OCI-LY7 (cell line): ENCODE results near the gene VAV1. TPM values are rescaled to one million over a fixed set of nuclear protein-coding genes. Genes with fewer than 3 reads are reported as not detected.

ENCODE experiments used
- BruUV-seq: library from RNA; stranded (reverse); fragments of 400-500 nt; replicated peaks from 2 replicates; lab custom pipeline; 2021; lab: Mats Ljungman, UMichigan
- CTCF ChIA-PET: fragments of 300-600 bp; sonication (Branson Sonifier 250); formaldehyde crosslinking; loops from one replicate; lab custom pipeline; 2022; ENCODE audit warnings: antibody characterized with exemption; ENCODE audit not compliant: unreplicated experiment; lab: Charles Lee
- POLR2A ChIA-PET: fragments of 300-600 bp; sonication (Branson Sonifier 250); formaldehyde crosslinking; loops from one replicate; lab custom pipeline; 2022; ENCODE audit warnings: antibody characterized with exemption; lab: Charles Lee
- DNase-seq: peaks from one replicate; pipeline ENCODE4 v3.0.0-alpha.2; 2015; ENCODE audit warnings: low spot score
- H2AFZ ChIP-seq: fragments of 200-600 bp; sonication (generic), shearing (Covaris generic); 2 replicates; pipeline ENCODE4 v1.6.1; 2014; ENCODE audit warnings: mild to moderate bottlenecking, antibody characterized with exemption, low read length, moderate library complexity
- H3K27ac ChIP-seq: fragments of 200-600 bp; sonication (generic); 2 replicates; pipeline ENCODE4 v1.5.1; 2014; ENCODE audit warnings: mixed run types, low read depth, mild to moderate bottlenecking, moderate library complexity, low read length, inconsistent platforms; ENCODE audit not compliant: poor library complexity, severe bottlenecking
- H3K36me3 ChIP-seq: fragments of 200-600 bp; sonication (generic); 2 replicates; pipeline ENCODE4 v1.6.1; 2014; ENCODE audit warnings: mild to moderate bottlenecking, antibody characterized with exemption, low read length, moderate library complexity, mixed read lengths; ENCODE audit not compliant: insufficient read depth
- H3K4me1 ChIP-seq: fragments of 200-600 bp; sonication (generic); 2 replicates; pipeline ENCODE4 v1.5.1; 2014; ENCODE audit warnings: mild to moderate bottlenecking, low read length; ENCODE audit not compliant: insufficient read depth, poor library complexity, severe bottlenecking
- H3K4me2 ChIP-seq: fragments of 200-600 bp; sonication (generic); 2 replicates; pipeline ENCODE4 v1.6.1; 2014; ENCODE audit warnings: mild to moderate bottlenecking, low read length
- H3K4me3 ChIP-seq: fragments of 200-600 bp; sonication (generic); 2 replicates; pipeline ENCODE4 v1.5.1; 2014; ENCODE audit warnings: mild to moderate bottlenecking, low read depth, low read length; ENCODE audit not compliant: poor library complexity, severe bottlenecking
- H3K79me2 ChIP-seq: fragments of 200-600 bp; sonication (generic); 2 replicates; pipeline ENCODE4 v1.6.1; 2016; ENCODE audit warnings: low read depth, mild to moderate bottlenecking, low read length, moderate library complexity, mixed read lengths; ENCODE audit not compliant: insufficient read depth
- H3K9me2 ChIP-seq: fragments of 200-600 bp; sonication (generic); 2 replicates; pipeline ENCODE4 v1.6.1; 2016; ENCODE audit warnings: mild to moderate bottlenecking, low read length, mixed read lengths; ENCODE audit not compliant: insufficient read depth
- H3K9me3 ChIP-seq: fragments of 200-600 bp; sonication (generic); 2 replicates; pipeline ENCODE4 v1.6.1; 2014; ENCODE audit warnings: mild to moderate bottlenecking, mixed run types, low read length, mixed read lengths
- H4K20me1 ChIP-seq: fragments of 200-600 bp; sonication (generic); 2 replicates; pipeline ENCODE4 v1.6.1; 2014; ENCODE audit warnings: mild to moderate bottlenecking, antibody characterized with exemption, low read length, moderate library complexity, mixed read lengths; ENCODE audit not compliant: insufficient read depth
- CTCF ChIP-seq: fragments of 200-600 bp; sonication (generic); conservative IDR thresholded peaks from 2 replicates; pipeline ENCODE4 v1.5.1; 2014; ENCODE audit warnings: mild to moderate bottlenecking, antibody characterized with exemption, low read length, moderate library complexity, mixed read lengths
- EZH2phosphoT487 ChIP-seq: fragments of 200-600 bp; sonication (generic); IDR thresholded peaks from 2 replicates; pipeline ENCODE4 v1.6.1; 2018; ENCODE audit warnings: low read depth, borderline replicate concordance, mild to moderate bottlenecking, mixed run types, antibody characterized with exemption, low read length, moderate library complexity, mixed read lengths
- intact Hi-C: fragments of 100-400 bp; cut with micrococcal nuclease; formaldehyde crosslinking; loops from one replicate; pipeline ENCODE4 v1.10.0; 2022; ENCODE audit not compliant: unreplicated experiment
- total RNA-seq, 2 experiments: library from RNA; depleted of rRNA in 1 of 2; stranded (reverse); fragments of >200 nt in 1 of 2; shearing (Covaris generic) in 1 of 2; gene quantifications; 2 replicates each; pipeline ENCODE4 v1.2.3, GENCODE V29; 2014 to 2022

The VAV1 gene
- total RNA-seq, 2 experiments from 2014 or later, result 90.7 to 107 TPM

- peaks cover 28% of the 10 kb centered on the region for H3K4me1 ChIP-seq
- DNase-seq, result peak; percentile 39
- H3K4me3 ChIP-seq, result peak overlapping the region; percentile 75
- BruUV-seq, result TSS peak; percentile 79
- peak overlapping the region; percentile 47 for H3K27ac ChIP-seq
- peak overlapping the region; percentile 84 for H3K4me2 ChIP-seq
- peak overlapping the region; percentile 76 for H2AFZ ChIP-seq
- no peaks in the 10 kb centered on the region for H4K20me1 ChIP-seq
- intact Hi-C loops, result loop anchor here (1.0 kb wide), 1 partner anchor 28 kb away; no protein-coding TSS in a partner anchor
- ChIA-PET CTCF (interaction anchor here (0.8 kb wide), 1 partner anchor 38 kb away, joined by 3 read pairs; no protein-coding TSS in a partner anchor), POLR2A (no interaction called here)
- TF ChIP-seq CTCF (no peak), EZH2phosphoT487 (no peak)
- H3K36me3 ChIP-seq, result no peaks in the 10 kb centered on the region
- no peaks in the 10 kb centered on the region for H3K9me2 ChIP-seq
- H3K79me2 ChIP-seq, result no peaks in the 10 kb centered on the region
- no peaks in the 10 kb centered on the region for H3K9me3 ChIP-seq
Measured at GRCh38 chr19:6766357-6767080, 6.0 kb upstream of the VAV1 start.

- no peaks in the 10 kb centered on the region for H3K9me2 ChIP-seq
- peak overlapping the region; percentile 76 for H2AFZ ChIP-seq
- no peaks in the 10 kb centered on the region for H3K9me3 ChIP-seq
- no peaks in the 10 kb centered on the region for H3K79me2 ChIP-seq
- no peak for TF ChIP-seq CTCF
- no peak for TF ChIP-seq EZH2phosphoT487
- H4K20me1 ChIP-seq, result no peaks in the 10 kb centered on the region
- H3K27ac ChIP-seq, result peak overlapping the region; percentile 47
- no peaks in the 10 kb centered on the region for H3K36me3 ChIP-seq
- peak; percentile 81 for DNase-seq
- BruUV-seq, result no TSS peak
- ChIA-PET CTCF (interaction anchor here (0.8 kb wide), 1 partner anchor 37 kb away, joined by 3 read pairs; no protein-coding TSS in a partner anchor), POLR2A (no interaction called here)
- H3K4me1 ChIP-seq, result peaks cover 28% of the 10 kb centered on the region
- H3K4me2 ChIP-seq, result peak overlapping the region; percentile 84
- intact Hi-C loops, result loop anchor here (1.0 kb wide), 1 partner anchor 29 kb away; no protein-coding TSS in a partner anchor
- peak overlapping the region; percentile 75 for H3K4me3 ChIP-seq
Measured at GRCh38 chr19:6767081-6767356, 5.5 kb upstream of the VAV1 start.
